ENCODE data around the gene CDK14.

The CDK14 gene

GRCh38 chr7:90955641-90956207 is 359.6 kb downstream of the CDK14 start:
- H3K9me3 ChIP-seq: no peaks in the 10 kb centered on the region
- peaks cover 0 to 30% (median 23%) of the 10 kb centered on the region in 4 donors for H3K4me1 ChIP-seq
- H3K27ac ChIP-seq: no peak overlapping the region
- intact Hi-C loops (cut with DNase I; ENCODE audit: low total_unique reads): no loop called here
- no peak for DNase-seq
- TF ChIP-seq, protein P1, sequence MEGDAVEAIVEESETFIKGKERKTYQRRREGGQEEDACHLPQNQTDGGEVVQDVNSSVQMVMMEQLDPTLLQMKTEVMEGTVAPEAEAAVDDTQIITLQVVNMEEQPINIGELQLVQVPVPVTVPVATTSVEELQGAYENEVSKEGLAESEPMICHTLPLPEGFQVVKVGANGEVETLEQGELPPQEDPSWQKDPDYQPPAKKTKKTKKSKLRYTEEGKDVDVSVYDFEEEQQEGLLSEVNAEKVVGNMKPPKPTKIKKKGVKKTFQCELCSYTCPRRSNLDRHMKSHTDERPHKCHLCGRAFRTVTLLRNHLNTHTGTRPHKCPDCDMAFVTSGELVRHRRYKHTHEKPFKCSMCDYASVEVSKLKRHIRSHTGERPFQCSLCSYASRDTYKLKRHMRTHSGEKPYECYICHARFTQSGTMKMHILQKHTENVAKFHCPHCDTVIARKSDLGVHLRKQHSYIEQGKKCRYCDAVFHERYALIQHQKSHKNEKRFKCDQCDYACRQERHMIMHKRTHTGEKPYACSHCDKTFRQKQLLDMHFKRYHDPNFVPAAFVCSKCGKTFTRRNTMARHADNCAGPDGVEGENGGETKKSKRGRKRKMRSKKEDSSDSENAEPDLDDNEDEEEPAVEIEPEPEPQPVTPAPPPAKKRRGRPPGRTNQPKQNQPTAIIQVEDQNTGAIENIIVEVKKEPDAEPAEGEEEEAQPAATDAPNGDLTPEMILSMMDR (IDR thresholded peaks at IDR 0.05): no peak
- no peaks in the 10 kb centered on the region for H3K27me3 ChIP-seq
- H3K4me3 ChIP-seq: no peak overlapping the region
- no peaks in the 10 kb centered on the region for H3K36me3 ChIP-seq

GRCh38 chr7:90957883-90958282 is 361.8 kb downstream of the CDK14 start:
- Histone ChIP-seq H3K27me3 (no peaks in the 10 kb centered on the region), H3K36me3 (no peaks in the 10 kb centered on the region), H3K9me3 (no peaks in the 10 kb centered on the region), H3K4me3 (no peak overlapping the region), H3K4me1 (peaks cover 0 to 29% (median 18%) of the 10 kb centered on the region in 4 donors), H3K27ac (no peak overlapping the region)
- no peak for DNase-seq
- TF ChIP-seq, protein P1 (IDR thresholded peaks at IDR 0.05): no peak
- intact Hi-C loops (cut with DNase I; ENCODE audit: low total_unique reads): no loop called here

GRCh38 chr7:90958647-90959046 is 362.5 kb downstream of the CDK14 start:
- intact Hi-C loops (cut with DNase I; ENCODE audit: low total_unique reads): no loop called here
- DNase-seq: no peak
- Histone ChIP-seq H3K9me3 (no peaks in the 10 kb centered on the region), H3K4me1 (peaks cover 0 to 21% (median 15%) of the 10 kb centered on the region in 4 donors), H3K27ac (peak overlapping the region; percentile 5 to 26), H3K27me3 (no peaks in the 10 kb centered on the region), H3K36me3 (no peaks in the 10 kb centered on the region), H3K4me3 (no peak overlapping the region)
- TF ChIP-seq, protein P1 (IDR thresholded peaks at IDR 0.05): no peak

GRCh38 chr7:90961037-90961725 is 365.1 kb downstream of the CDK14 start:
- no peak overlapping the region for H3K27ac ChIP-seq
- H3K9me3 ChIP-seq: no peaks in the 10 kb centered on the region
- H3K27me3 ChIP-seq: no peaks in the 10 kb centered on the region
- no peaks in the 10 kb centered on the region for H3K36me3 ChIP-seq
- peaks cover 0 to 19% (median 11%) of the 10 kb centered on the region in 4 donors for H3K4me1 ChIP-seq
- H3K4me3 ChIP-seq: no peak overlapping the region
- intact Hi-C loops (cut with DNase I; ENCODE audit: low total_unique reads): no loop called here
- TF ChIP-seq, protein P1 (IDR thresholded peaks at IDR 0.05): no peak
- no peak for DNase-seq

DNA sequence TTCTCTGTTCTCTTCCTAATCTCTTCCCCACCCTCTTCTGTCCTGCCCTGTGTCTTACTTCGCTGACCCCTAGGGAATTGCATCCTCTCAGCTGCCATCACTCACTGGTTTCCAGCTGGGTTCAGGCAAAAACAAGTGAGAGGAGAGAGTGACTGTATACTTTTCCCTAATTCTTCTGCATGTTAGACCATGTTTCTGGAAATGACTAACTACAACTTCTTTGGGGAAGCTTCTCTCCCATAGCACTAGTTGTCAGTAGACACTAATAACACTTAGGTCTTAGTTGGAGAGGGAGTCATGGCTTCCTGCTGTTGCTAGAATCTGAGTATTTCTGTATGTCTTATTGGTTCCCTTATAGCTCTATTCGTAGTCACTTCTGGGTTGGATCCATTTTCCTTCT is 369.1 kb downstream of the CDK14 start:
- Histone ChIP-seq H3K27ac (no peak overlapping the region), H3K4me1 (peaks cover 0 to 4% (median 0%) of the 10 kb centered on the region in 4 donors), H3K36me3 (no peaks in the 10 kb centered on the region), H3K9me3 (no peaks in the 10 kb centered on the region), H3K27me3 (no peaks in the 10 kb centered on the region), H3K4me3 (no peak overlapping the region)
- TF ChIP-seq, protein P1 (IDR thresholded peaks at IDR 0.05): no peak
- no peak for DNase-seq
- intact Hi-C loops (cut with DNase I; ENCODE audit: low total_unique reads): no loop called here

All from tibial artery (tissue), 4 donors.